ENCODE measurements around the gene LDB2. TPM values are rescaled to one million over a fixed set of nuclear protein-coding genes. Genes with fewer than 3 reads are reported as not detected.

Gene LDB2
- total RNA-seq, 1 donor from 2014 or later, result 155 TPM

- no peak for DNase-seq (ENCODE audit: low read depth, low spot score)
These were observed 139.6 kb downstream of the LDB2 start for GRCh38 chr4:16758816-16759215.

GRCh38 chr4:16758255-16758654 is 140.2 kb downstream of the LDB2 start:
- DNase-seq (ENCODE audit: low read depth, low spot score), result no peak

GRCh38 chr4:16757080-16757521 is 141.3 kb downstream of the LDB2 start:
- peak; percentile 15 for DNase-seq (ENCODE audit: low read depth, low spot score)

GRCh38 chr4:16754104-16754503 is 144.3 kb downstream of the LDB2 start:
- no peak for DNase-seq (ENCODE audit: low read depth, low spot score)

- DNase-seq (ENCODE audit: low read depth, low spot score), result no peak
These were observed 146.3 kb downstream of the LDB2 start for GRCh38 chr4:16752150-16752549.

GRCh38 chr4:16750882-16751642 is 147.4 kb downstream of the LDB2 start:
- no peak for DNase-seq (ENCODE audit: low read depth, low spot score)

GRCh38 chr4:16750216-16750615 is 148.2 kb downstream of the LDB2 start:
- DNase-seq (ENCODE audit: low read depth, low spot score), result no peak

GRCh38 chr4:16745887-16746286 is 152.6 kb downstream of the LDB2 start:
- DNase-seq (ENCODE audit: low read depth, low spot score), result no peak

- DNase-seq (ENCODE audit: low read depth, low spot score), result no peak
These were observed 153.3 kb downstream of the LDB2 start for GRCh38 chr4:16745009-16745635.

- DNase-seq (ENCODE audit: low read depth, low spot score), result no peak
These were observed 157.2 kb downstream of the LDB2 start for GRCh38 chr4:16741287-16741686.

- no peak for DNase-seq (ENCODE audit: low read depth, low spot score)
These were observed 158.3 kb downstream of the LDB2 start for GRCh38 chr4:16739997-16740624.

GRCh38 chr4:16738558-16738957 is 159.9 kb downstream of the LDB2 start:
- no peak for DNase-seq (ENCODE audit: low read depth, low spot score)

GRCh38 chr4:16733509-16733908 is 164.9 kb downstream of the LDB2 start:
- DNase-seq (ENCODE audit: low read depth, low spot score), result no peak

GRCh38 chr4:16732741-16733140 is 165.7 kb downstream of the LDB2 start:
- DNase-seq (ENCODE audit: low read depth, low spot score), result no peak

- DNase-seq (ENCODE audit: low read depth, low spot score), result no peak
These were observed 166.6 kb downstream of the LDB2 start for GRCh38 chr4:16731776-16732380.

GRCh38 chr4:16730522-16731205 is 167.8 kb downstream of the LDB2 start:
- no peak for DNase-seq (ENCODE audit: low read depth, low spot score)

GRCh38 chr4:16729336-16729735 is 169.1 kb downstream of the LDB2 start:
- DNase-seq (ENCODE audit: low read depth, low spot score), result no peak

GRCh38 chr4:16728849-16729248 is 169.6 kb downstream of the LDB2 start:
- DNase-seq (ENCODE audit: low read depth, low spot score), result no peak

GRCh38 chr4:16728111-16728510 is 170.3 kb downstream of the LDB2 start:
- DNase-seq (ENCODE audit: low read depth, low spot score), result no peak

GRCh38 chr4:16727218-16727617 is 171.2 kb downstream of the LDB2 start:
- no peak for DNase-seq (ENCODE audit: low read depth, low spot score)

GRCh38 chr4:16726368-16727050 is 171.9 kb downstream of the LDB2 start:
- DNase-seq (ENCODE audit: low read depth, low spot score), result no peak
